ENCODE results near the gene AFG3L2. TPM values are rescaled to one million over a fixed set of nuclear protein-coding genes. Genes with fewer than 3 reads are reported as not detected.

Gene AFG3L2
- total and polyA plus RNA-seq, 2 of the 13 experiments (the other 11 are each of a cell fraction or from before 2014, with no cell fraction given): 28.6 to 86.9 TPM

GRCh38 chr18:12391487-12392165, 14.6 kb upstream of the AFG3L2 start (continued):
- TF ChIP-seq ZBTB46 (CRISPR knock-in tag; IDR thresholded peaks at IDR 0.05; ENCODE audit: borderline replicate concordance): no peak
- TF ChIP-seq ZNF770 (CRISPR knock-in tag; IDR thresholded peaks at IDR 0.05): peak; percentile 75
- TF ChIP-seq TFDP2 (CRISPR knock-in tag; IDR thresholded peaks at IDR 0.05): no peak
- TF ChIP-seq TIGD3 (CRISPR knock-in tag; IDR thresholded peaks at IDR 0.05; ENCODE audit: borderline replicate concordance): no peak
- no peak for TF ChIP-seq NR2C2 (CRISPR knock-in tag; IDR thresholded peaks at IDR 0.05; ENCODE audit: borderline replicate concordance)
- no peak for TF ChIP-seq PTBP1 (IDR thresholded peaks at IDR 0.05; ENCODE audit: low read depth, low read length, poor library complexity, severe bottlenecking)
- peak; percentile 22; the same call in 1 of the 2 replicates for TF ChIP-seq DRAP1 (CRISPR knock-in tag; IDR thresholded peaks at IDR 0.05)
- TF ChIP-seq KLF15 (CRISPR knock-in tag; IDR thresholded peaks at IDR 0.05; ENCODE audit: borderline replicate concordance): no peak
- 0 out of 2 replicates have a peak, but pooled peaks have one; percentile 25 for TF ChIP-seq KLF12 (CRISPR knock-in tag; IDR thresholded peaks at IDR 0.05; ENCODE audit: borderline replicate concordance)
- TF ChIP-seq GZF1 (CRISPR knock-in tag; IDR thresholded peaks at IDR 0.05): no peak

All from HepG2 (cell line).